Measurements from ENCODE around the gene TRIM32.
A peak's percentile ranks its signal among the peaks of the same experiment; 100 is the strongest.

The TRIM32 gene

DNA sequence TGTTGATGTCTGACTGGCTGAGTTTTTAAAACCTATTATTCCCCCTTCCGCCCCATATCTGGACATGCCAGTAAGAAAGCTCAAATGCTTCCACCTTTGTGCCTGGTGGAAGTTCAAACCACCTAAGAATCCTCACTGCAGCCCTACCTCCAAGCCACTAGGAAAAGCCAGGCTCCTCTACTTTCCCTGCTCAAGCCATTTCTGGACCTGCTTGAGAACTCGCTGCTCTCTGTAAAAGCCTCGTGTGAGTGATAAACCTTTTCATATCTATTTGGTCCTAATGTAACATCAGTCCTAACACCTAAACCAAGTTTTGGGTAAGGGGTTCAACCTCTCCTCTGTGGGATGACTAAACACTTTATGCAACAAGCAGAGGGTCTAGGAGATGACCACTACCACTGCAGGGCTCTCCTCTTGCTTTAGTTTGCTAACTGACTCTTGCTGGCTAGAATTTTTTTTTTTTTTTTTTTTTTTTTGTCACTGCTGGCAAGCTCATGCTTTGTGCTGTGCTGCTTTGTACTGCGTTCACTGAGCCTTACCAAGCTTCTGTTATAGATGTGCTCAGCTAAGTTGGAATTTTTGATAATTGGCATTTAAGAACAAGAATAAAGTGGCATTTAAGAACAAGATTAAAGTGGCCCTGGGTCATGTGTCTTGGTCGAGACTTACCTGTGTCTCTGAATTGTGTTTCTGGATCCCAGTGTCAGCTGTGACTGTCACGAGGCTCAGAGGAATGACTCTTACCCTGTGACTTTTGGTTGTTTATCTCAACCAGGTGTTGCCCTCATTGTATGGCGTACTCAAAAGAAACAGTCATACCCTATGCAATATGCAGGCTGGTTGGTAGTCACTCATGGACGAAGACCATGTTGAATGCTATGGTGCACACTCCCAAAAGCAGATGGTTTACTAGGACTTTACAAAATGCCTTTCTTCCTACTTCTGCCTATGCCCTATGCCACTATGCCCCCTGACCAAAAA lies 19.5 kb downstream of the TRIM32 start:
- no peak for DNase-seq

DNA sequence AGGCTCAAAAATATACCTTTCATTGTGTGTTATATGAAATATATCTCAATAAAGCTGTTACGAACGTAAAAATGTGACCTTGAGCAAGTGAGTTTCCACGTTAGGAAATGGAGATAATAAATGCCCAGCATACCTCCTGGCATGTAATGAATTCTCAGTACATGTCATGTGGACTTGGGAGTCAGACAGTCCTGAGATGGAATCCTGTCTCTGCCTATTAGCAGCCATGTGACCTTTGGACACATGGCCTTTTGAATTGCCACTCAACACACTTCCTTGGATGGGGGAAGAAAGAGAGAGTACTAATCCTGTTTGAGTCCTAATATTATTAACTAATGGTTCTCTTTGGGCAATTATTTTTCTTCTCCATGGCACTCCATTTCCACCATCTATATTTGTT lies 25.7 kb downstream of the TRIM32 start:
- DNase-seq, result no peak

DNA sequence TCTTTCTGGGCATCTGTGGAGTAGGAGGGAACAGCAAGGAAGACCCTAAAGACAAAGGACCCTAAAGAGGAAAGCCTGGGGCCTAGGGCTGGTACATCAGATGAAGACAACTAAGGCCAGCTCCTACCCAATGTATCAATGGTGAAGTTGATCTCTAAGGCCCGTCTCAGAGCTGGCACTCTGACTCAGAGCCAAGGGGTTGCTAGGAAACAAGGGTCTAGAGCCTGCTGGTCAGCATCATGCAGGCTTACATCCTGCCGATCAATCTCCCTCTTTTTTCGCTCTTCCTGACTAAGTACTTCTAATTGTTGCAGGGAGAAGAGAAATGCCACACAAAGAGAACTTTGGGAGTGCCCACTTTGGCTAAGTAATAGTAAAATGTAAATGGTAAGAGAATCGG lies 26.2 kb downstream of the TRIM32 start:
- DNase-seq, result no peak

DNA sequence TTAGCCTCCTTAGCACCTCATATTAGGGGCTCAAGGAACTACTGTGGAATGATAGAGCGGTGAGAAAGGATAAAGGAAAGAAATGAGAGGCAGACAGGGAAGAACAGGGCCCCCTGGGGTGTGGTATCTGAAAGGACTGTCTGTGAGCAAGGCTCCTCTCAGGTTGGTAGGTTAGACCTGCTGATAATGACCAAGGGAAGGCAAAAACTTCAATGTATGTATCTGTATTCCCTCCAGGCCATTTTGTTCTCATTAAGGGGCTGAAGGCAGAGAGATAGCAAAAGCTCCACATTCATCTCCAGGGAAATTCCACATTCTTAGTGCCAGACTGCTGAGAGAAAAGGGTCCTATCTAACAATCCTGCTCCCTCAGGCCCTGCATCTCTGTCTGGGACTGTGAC lies 28.6 kb downstream of the TRIM32 start:
- no peak for DNase-seq

DNA sequence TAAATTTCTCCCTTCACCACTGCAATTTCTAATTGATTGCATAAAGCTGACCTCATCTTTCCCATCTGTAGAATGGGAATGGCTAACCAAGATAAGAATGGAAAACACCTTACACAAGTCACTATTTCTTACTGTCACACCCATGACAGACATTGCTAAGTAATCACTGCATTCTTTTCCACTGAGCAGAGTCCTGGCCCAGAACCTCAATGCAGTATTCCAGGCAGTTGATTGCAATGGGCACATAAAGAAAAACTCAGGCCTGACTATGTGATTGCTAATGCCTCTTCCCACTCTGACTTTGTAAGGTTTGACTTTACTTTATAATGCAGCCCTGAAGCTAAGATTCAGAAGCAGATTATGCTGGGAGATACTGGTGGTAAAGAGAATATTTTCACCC lies 29.3 kb downstream of the TRIM32 start:
- DNase-seq, result no peak

DNA sequence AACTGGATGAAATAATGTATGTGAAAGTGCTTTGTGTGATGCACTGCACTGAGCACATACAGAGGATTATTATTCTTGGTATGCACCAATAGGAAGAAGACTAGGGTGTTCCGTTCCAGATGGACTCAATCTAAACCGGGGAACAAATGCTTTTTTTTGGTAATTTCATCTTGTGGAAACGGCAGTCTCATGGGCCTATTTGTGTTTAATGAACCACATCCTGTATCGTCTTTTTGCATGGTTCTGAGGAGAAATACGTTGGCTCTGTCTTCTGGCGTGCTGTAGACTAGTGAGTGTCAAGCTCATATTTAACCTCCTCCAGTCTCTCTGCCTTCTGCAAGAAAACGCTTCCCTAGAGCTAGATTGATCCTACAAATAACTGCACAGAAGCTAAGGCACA lies 30.0 kb downstream of the TRIM32 start:
- DNase-seq, result no peak

DNA sequence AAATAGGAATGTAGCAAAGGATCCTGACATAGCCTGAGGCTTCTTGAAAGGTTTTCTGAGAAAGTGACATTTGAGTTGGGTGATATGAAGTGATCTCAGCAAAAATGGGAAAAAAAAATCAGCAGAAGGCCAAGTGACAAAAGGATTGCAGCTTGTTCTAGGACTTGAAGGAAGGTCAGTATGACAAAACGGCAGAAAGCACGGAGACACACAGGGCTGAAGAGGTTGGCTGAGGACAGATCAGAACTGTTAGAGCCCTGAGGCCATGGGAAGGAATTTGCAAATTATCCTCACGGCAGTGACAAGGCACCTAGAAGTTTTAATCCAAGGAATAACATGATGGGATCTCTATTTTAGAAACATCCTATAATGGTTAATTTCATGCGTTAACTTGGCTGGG lies 31.0 kb downstream of the TRIM32 start:
- no peak for DNase-seq

DNA sequence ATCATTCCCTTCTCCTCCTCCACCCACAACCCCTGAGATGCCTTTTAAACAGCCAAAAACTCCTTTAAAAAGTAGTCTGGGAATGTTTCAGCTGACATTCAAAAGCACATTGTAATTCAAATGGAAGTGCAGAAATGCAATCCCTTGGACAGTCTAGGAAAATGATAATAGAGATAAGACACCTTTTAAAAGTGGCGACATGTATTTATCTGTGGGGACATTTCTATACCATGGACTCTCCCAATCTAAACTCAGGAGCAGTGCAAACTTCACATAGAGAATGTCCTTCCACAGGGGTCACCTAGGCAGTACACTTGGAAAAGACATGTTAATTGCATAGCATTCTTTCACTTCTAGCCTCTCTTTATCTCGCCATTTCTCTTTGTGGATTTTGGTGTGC lies 33.0 kb downstream of the TRIM32 start:
- no peak for DNase-seq

DNA sequence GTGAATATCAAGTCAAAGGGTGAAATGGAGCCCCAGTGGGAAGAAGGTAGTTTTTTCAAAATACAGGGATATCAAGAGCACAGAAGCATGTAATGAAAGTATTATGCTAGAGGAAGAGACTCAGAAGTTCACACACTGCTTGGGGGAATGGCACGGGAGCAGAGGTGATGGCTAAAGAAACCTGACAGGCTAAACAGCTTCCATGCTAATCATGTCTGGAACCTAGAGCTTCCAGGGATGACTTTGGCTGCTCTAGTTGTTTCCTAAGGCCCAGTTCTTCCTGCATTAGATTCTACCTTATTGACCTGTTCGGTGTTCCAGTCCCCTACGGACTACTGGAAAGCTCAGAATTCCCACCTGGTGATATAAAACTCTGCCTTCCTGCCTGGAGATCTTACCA lies 34.3 kb downstream of the TRIM32 start:
- no peak for DNase-seq

DNA sequence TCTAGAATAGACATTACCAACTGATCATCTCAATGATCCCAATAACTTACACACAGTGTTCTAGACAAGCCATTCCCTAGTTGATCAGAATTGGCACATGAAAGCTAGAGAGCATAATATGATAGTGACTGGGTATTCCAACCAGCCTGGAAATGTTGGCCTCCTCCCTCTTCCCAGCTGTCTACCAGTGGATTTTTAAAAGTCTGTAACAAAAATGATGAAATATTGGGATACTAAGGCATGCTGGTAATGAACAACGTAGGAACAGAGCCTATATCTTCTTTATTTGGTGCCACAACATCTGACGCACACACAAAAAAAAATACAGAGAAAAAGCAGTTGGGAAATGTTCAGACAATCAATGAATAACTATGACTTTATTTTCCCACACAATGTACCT lies 34.8 kb downstream of the TRIM32 start:
- DNase-seq, result no peak

DNA sequence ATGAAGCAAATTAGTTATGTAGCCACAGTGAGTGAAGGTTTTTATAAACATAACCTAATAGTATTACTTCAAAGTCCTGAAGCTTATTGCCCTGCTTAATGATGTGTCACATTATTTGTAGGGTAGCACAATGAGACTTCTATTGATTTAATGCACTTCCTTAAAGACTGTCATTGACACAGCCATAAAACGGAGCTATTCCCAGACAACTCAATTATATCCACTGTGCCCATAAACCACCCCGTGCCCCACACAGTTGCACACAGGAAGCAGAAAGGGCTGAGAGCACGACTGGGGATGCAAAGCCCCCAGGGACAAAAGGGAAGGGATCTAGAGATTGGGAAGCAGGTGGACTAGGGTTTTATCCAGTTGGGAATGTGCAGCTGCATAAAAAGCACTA lies 37.0 kb downstream of the TRIM32 start:
- no peak for DNase-seq

DNA sequence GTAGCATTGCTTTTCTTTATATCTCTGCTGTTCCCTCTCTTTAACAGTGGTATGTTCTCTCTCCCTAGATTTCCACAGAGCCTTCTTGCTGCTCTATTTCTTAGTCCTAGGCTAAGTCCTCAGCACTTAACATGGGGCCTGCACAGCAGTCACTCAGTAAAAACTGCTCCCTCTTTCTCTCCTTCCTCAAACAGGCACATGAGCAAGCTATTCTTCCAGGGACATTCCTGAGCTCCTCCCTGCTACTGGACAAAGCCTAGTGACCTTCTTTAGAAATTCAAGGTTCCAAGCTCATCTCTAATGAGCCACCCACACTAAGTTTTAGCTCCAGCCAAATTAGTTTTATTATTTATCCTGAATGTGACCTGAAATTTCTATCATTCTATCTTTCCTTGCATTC lies 39.5 kb downstream of the TRIM32 start:
- no peak for DNase-seq

DNA sequence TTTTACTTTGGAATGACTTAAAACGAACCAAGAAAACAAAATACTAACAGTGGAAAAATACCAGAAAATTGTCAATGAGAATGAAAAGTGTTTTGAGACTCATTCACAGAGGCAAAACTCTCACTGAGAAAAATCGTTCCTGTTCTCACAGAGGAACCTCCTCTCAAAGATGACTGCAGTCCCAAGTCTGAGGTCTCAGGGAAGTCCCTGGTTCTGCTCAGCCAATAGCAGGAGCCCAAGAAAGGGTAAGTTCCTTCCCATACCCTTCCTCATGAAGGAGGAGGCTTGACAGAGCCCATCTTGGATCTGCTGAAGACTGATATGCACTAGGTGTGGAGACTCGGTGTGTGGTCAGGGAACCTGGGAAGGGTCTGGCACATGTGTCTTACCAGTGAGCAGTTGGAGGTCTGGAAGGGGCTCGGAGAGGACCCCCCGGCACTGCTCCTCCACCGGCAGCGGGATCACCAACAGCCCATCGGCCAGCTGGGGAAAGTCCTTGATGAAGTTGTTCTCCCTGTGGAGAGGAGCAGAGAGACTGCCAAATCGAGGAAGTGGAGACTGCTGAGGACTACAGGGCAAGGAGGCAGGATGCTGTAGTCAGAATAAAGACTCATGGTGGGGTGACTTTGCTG lies 46.0 kb downstream of the TRIM32 start:
- DNase-seq, result no peak

DNA sequence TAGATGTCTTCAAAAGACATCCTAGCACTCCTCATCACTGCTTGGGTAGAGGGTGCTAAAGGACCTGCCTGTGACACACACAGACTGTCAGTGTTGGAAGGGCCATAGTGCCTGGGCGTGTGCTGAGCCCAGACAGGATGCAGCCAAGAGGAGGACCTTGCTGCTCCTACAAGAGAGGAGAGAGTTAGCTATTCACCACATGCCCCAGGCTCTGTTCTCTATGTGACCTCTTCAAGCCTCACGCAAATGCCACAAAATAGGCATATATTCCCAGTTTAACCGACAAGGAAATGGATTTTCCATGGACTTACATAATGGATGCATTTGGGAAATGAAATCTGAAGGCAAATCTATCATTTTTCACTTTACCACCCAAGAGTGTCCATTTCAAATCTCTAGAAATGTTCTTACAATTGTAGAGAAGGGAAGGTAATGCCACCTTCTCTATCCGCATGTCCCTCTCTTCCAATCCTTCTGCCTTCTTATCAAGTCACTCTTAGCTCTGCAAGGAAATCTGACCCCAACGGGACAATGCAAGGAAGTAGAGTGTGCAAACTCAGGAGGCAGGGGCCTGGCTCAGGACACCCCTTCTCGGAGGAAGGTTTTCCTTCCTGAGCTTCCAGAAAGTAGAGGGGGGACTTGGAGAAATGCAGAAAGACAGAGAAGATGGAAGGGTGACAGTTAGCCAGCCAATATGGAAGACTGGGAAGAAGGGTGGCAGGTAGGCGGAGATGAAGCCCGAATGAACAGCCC lies 49.5 kb downstream of the TRIM32 start:
- DNase-seq, result no peak

DNA sequence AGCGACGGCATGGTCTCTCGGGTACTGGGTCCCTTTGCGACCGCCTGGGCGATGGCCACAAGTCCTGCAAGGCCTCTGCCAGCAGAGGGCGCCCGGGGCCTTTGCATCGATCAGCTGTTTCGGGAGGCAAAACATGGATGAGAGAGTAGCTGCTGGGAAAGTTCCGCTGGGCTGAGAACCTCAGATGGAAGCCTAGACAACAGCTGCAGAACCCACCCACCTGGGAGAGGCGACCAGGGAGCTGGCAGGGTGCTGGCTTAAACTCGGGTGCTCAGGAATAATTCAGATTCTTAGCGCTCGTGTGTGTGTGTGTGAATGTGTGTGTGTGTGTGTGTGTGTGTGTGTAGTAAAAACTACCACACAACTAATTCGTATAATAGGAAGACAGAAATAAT lies 50.0 kb downstream of the TRIM32 start:
- peak; percentile 5 to 23 for DNase-seq

DNA sequence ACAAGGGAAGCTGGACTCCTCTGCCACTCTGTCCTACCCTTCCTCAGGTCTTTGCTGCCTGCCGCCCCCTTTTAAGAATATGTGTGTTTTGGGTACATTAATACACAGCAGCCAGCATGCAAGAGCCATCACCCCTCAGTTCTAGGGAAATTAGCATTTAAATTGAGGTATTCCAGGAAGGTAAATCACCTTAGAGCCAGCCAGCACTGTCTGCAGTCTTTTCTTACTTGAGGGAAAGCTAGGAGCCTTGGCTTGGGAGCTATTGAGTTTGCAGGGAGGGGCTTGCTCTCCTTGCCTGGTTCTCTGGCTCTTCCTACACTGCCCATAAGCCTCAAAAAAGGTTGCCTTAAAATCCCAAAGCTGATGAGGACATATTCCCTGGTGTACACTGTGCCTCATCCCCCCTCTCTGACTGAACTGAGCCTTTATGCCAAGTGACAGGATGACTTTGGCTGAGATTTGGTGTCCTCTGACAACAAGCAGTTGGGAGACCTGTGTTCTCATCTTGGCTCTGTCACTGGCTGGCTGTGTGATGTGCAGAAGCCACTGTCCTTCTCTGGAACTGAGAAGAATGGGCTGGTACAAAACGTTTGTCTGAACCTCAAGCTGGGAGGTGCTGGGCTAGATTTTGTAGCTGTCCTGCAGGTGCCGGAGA lies 54.1 kb downstream of the TRIM32 start:
- DNase-seq, result no peak

DNA sequence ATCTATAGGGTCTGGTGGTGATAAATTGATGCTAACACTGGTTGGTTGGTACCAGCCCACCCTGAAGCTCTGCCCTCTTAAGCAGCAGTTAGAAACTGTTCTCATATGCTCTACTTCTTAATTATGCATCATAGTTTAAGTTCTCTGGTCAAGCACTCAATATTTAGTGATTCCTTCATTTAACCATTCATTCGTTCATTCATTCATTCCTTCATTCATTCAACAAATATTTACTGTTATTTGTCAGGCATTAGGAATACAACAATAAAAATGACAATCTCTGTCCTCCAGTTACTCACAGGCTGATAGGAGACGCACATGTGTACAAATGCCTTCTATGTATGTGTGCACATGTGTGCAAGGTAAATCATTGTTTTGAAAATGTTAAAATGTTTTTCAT lies 54.6 kb downstream of the TRIM32 start:
- DNase-seq, result no peak

DNA sequence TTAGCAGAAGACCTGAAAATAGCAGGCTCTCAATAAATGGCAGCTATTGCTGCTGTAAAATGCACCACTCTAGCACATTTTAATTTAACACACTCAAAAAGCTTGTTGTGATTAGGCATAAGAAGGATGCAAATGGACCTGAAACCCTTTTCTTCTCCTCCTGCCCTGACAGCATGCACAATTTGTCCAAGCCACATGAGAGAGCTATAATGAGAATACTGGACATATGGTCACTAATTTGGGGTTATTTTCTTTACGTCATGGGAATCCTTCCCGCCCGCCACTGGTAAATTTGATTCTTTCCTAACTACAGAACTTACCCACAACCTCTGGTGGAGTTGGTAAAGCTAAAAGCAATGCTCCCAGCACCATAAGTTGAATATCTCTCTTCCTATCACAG lies 62.1 kb downstream of the TRIM32 start:
- DNase-seq, result no peak

DNA sequence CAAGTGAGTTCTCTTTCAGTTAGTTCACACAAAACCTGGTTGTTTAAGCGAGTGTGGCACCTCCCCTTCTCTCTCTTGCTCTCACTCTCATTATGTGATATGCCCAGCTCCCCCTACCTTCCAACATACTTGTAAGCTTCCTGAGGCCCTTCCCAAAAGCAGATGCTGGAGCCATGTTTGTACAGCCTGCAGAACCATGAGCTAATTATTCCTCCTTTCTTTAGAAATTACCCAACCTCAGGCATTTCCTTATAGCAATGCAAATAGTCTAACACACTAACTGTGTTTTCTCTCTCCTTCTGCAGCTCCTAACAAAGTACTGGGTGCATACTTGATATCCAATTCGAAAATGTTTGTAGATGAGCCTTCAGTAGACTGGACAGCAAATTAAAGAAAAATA lies 62.7 kb downstream of the TRIM32 start:
- DNase-seq, result no peak

DNA sequence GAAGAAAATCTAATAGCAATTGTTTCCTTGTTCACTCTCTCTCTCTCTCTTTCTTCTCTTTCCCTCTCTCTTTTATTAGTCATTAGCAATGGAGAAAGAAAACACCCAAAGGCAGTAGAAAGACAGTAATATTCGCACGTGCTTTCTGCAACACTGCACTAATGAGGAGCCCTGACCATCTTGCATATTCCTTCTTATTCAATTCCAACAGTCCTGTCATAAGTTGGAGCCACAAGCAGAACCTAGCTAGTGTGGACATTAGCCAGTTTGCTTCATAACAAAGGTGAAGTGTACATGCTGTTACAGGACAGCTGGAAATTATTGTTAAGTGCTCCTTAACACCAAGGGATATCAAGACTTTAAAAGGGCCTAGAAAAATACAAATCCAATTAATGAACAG lies 63.4 kb downstream of the TRIM32 start:
- no peak for DNase-seq

Data from AML-193 (cell line).